ENCODE results near the gene TOX2. TPM values are rescaled to one million over a fixed set of nuclear protein-coding genes. Genes with fewer than 3 reads are reported as not detected.

Gene TOX2
- total RNA-seq, 2 experiments from 2014 or later = 0.23 TPM; not detected in 1

- no peak for TF ChIP-seq CTCF (conservative IDR thresholded peaks at IDR 0.05; ENCODE audit: low read length)
- no peak for TF ChIP-seq EZH2phosphoT487 (IDR thresholded peaks at IDR 0.05; ENCODE audit: borderline replicate concordance, low read depth, low read length)
- no peak overlapping the region for H2AFZ ChIP-seq (ENCODE audit: low read length)
- no peaks in the 10 kb centered on the region for H3K9me3 ChIP-seq (ENCODE audit: low read length)
- no peaks in the 10 kb centered on the region for H3K79me2 ChIP-seq (ENCODE audit: insufficient read depth, low read depth, low read length)
- CTCF ChIA-PET (ENCODE audit: unreplicated experiment) = no interaction called here
- H3K9me2 ChIP-seq (ENCODE audit: insufficient read depth, low read length) = no peaks in the 10 kb centered on the region
- DNase-seq (ENCODE audit: low spot score) = no peak
- no peak overlapping the region for H3K4me2 ChIP-seq (ENCODE audit: low read length)
- intact Hi-C loops (cut with micrococcal nuclease; ENCODE audit: unreplicated experiment) = no loop called here
- no peaks in the 10 kb centered on the region for H3K36me3 ChIP-seq (ENCODE audit: insufficient read depth, low read length)
- POLR2A ChIA-PET = interaction anchor here (1.2 kb wide), 1 partner anchor 202 kb away, joined by 3 read pairs; no protein-coding TSS in a partner anchor
- no TSS peak for BruUV-seq (replicated peaks)
- H3K4me1 ChIP-seq (ENCODE audit: insufficient read depth, low read length, poor library complexity, severe bottlenecking) = no peaks in the 10 kb centered on the region
- H3K27ac ChIP-seq (ENCODE audit: low read depth, low read length, poor library complexity, severe bottlenecking) = no peak overlapping the region
- H3K4me3 ChIP-seq (ENCODE audit: low read depth, low read length, poor library complexity, severe bottlenecking) = no peak overlapping the region
- H4K20me1 ChIP-seq (ENCODE audit: insufficient read depth, low read length) = no peaks in the 10 kb centered on the region
Observed at GRCh38 chr20:44057698-44058675, 143.3 kb downstream of the TOX2 start.

GRCh38 chr20:44064501-44065400 lies 150.1 kb downstream of the TOX2 start:
- Histone ChIP-seq H3K27ac (ENCODE audit: low read depth, low read length, poor library complexity, severe bottlenecking) (no peak overlapping the region), H3K4me3 (ENCODE audit: low read depth, low read length, poor library complexity, severe bottlenecking) (no peak overlapping the region), H3K36me3 (ENCODE audit: insufficient read depth, low read length) (no peaks in the 10 kb centered on the region), H3K4me1 (ENCODE audit: insufficient read depth, low read length, poor library complexity, severe bottlenecking) (no peaks in the 10 kb centered on the region), H3K79me2 (ENCODE audit: insufficient read depth, low read depth, low read length) (no peaks in the 10 kb centered on the region), H4K20me1 (ENCODE audit: insufficient read depth, low read length) (no peaks in the 10 kb centered on the region), H3K4me2 (ENCODE audit: low read length) (no peak overlapping the region), H3K9me2 (ENCODE audit: insufficient read depth, low read length) (no peaks in the 10 kb centered on the region), H3K9me3 (ENCODE audit: low read length) (no peaks in the 10 kb centered on the region), H2AFZ (ENCODE audit: low read length) (no peak overlapping the region)
- ChIA-PET POLR2A (no interaction called here), CTCF (ENCODE audit: unreplicated experiment) (interaction anchor here (0.6 kb wide), 1 partner anchor 953 kb away, joined by 3 read pairs; no protein-coding TSS in a partner anchor)
- no TSS peak for BruUV-seq (replicated peaks)
- DNase-seq (ENCODE audit: low spot score) = no peak
- intact Hi-C loops (cut with micrococcal nuclease; ENCODE audit: unreplicated experiment) = no loop called here
- TF ChIP-seq EZH2phosphoT487 (IDR thresholded peaks at IDR 0.05; ENCODE audit: borderline replicate concordance, low read depth, low read length) = no peak
- no peak for TF ChIP-seq CTCF (conservative IDR thresholded peaks at IDR 0.05; ENCODE audit: low read length)
